GM19240 (cell line): ENCODE measurements around the gene SPSB1.

ENCODE experiments used
- DNase-seq: peaks from one replicate; pipeline ENCODE4 v3.0.0; 2011; ENCODE audit warnings: low spot score; ENCODE audit not compliant: insufficient read length

Gene SPSB1

DNA sequence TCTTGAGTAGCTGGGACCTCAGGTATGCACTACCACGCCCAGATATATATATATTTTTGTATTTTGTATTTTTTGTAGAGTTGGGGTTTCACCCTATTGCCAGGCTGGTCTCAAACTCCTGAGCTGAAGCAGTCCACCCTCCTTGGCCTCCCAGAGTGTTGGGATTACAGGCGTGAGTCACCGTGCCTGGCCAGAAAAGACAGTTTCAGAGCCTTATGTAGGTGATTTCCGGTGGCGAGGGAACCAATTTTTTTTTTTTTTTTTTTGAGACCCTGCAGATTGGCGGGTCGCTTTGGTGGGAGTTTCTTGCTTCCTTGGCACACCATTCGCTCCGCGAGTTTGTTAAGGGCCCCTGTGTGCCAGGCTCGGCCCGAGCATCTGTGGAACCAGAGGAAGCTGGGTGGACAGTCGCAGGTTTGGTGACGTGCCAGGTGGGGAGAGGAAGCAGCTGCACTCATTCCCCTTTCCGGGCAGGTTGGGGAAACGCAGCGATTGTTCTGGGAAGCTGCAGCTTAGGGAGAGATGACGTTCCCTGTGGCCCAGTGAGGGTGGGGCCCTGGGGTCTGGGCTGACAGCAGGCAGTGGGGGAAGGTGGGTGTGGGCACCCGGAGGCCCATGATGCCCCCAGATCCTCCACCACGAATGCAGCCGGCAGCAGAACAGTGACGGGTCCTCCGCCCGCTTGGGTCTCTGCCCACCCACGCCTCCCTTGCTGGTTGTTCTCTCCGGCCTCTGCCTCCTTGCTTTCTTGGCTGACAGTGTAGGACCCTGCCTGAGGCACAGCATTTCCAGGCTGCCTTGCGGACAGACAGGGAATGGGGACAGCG, 25.1 kb downstream of the SPSB1 start:
- DNase-seq: peak; percentile 23

DNA sequence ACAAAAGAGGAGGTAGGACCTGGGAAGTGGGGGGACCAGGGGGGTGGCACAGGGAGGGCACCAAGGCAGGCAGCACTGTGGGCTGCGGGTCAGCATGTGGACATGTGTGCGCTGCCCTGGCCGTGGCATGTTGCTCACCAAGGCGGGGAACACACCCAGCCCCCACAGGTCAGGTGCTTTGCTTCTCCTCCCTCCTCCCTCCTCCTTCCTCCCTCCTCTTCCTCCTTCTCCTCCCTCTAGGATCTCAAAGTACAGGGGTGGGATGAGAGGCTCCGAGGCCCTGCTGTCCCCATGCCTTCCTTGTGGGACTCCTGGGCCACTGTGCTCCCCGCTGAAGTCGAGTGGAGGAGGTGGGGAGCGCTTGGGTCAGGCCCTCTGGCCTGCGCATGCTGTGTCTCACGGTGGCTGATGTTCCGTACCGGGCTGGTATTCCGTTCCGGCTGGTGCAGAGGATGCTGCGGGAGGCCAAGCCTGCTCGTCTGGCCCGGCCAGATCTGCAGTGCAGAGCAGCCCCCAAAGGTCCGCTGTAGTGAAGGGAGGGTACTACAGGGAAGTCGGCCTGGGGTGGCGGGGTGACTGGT, 26.6 kb downstream of the SPSB1 start:
- no peak for DNase-seq

GRCh38 chr1:9319789-9320519, 27.3 kb downstream of the SPSB1 start:
- DNase-seq: no peak

DNA sequence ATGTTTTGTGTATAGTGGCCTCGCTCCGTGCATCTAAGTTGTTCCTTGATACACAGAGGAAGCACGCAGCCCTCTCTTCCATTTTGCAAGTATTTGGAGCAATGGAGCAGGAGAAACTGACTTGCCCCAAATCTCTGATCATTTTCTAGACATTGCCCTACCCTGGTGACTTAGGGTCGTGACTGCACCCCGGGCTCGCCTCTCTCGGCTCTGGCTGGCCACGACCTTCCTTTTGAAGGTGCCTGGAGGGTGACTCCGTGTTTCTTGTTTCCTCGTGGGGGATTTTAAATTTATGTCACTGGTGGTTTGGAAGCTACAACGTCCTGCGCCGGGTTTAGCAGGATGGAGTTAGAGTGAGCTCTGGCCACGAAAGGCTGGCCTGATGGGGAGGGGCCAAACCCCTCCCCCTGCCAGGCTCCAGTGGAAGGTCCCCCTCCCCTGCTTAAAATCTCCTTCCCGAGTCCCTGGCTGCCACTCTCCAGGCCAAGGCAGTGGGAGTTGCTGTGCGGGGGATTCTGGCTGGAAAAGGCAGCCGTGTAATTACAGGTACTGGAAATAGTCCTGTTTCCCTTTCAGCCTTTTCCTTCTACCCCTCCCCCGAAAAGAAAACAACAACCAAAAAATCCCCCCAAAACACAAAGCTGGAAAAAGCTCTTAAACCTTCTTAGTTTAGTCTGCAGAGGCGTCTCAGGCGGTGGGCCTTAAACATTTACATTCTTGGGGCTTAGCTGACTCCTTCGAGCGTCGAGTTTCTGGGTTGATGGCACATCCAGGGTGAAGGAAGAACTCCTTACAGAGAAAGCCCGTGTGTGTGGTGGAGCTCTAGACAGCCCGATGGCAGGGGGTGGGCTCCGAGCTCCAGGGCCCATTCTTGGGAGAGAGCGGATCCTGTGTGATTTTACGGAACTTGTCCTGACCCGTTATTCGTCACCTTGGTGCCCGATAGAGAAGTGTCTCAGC, 28.1 kb downstream of the SPSB1 start:
- DNase-seq: no peak

GRCh38 chr1:9321480-9321849, 28.8 kb downstream of the SPSB1 start:
- DNase-seq: no peak

- no peak for DNase-seq
These were observed 29.4 kb downstream of the SPSB1 start for GRCh38 chr1:9321986-9322660.

- DNase-seq: no peak
These were observed 30.1 kb downstream of the SPSB1 start for GRCh38 chr1:9322661-9323244.

- DNase-seq: no peak
These were observed 31.8 kb downstream of the SPSB1 start for GRCh38 chr1:9324246-9325096.

DNA sequence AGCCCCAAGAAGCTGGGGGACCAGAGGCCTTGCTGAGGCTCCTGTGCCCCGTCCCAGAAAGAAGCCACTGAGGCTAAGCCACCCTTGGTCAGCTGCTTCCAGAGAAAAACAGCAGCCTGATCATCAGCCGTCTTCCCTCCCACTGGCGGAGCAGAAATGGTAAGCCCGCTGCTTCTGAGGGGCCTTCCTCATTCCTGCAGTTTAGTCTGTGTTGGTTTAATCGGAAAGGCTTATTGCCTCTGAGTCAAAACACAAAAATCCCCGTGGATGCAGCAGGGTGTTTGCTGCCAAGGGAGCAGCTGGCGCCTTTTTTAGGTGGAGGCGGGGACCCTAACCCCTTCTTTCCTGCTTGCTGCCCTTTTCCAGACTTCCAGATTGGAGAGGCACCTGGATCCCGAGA, 33.9 kb downstream of the SPSB1 start:
- DNase-seq: no peak

DNA sequence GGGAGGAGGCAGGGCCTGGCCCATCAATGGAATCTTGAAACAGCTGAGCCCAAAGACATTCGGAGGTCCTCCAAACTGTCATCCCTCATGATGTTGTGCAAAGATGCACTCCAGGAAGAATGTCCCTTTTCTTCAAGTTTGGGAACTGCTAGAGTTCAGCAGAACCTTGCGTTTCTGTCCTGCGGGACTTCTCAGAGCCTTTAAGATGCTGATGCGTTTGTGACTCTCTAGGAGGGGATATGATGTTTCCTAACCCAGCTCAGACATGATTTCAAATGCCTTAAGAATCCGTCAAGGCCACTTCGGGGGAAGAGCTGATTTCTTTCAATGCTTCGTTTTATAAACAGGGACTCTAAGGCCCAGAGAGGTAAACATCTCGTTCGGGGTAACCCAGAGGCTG, 35.5 kb downstream of the SPSB1 start:
- no peak for DNase-seq

DNA sequence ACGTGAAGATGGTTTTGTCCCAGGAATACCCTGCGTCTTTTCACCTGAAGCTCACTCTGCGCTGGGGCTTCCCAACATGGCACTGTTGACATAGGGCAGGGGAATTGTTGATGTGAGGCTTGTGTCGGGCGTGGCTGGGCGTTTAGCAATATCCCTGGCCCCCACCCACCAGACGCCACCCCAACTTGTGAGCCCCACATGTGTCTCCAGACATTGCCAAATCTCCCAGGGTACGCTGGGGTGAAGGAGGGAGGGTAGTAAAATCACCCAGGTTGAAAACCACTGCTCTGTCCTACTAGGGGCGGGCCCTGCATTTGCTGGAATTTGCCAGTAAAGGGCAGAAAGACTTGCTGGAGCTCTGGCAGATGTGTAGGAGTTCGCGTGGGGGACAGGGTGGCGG, 36.0 kb downstream of the SPSB1 start:
- DNase-seq: no peak

- DNase-seq: no peak
These were observed 38.3 kb downstream of the SPSB1 start for GRCh38 chr1:9331016-9331415.

DNA sequence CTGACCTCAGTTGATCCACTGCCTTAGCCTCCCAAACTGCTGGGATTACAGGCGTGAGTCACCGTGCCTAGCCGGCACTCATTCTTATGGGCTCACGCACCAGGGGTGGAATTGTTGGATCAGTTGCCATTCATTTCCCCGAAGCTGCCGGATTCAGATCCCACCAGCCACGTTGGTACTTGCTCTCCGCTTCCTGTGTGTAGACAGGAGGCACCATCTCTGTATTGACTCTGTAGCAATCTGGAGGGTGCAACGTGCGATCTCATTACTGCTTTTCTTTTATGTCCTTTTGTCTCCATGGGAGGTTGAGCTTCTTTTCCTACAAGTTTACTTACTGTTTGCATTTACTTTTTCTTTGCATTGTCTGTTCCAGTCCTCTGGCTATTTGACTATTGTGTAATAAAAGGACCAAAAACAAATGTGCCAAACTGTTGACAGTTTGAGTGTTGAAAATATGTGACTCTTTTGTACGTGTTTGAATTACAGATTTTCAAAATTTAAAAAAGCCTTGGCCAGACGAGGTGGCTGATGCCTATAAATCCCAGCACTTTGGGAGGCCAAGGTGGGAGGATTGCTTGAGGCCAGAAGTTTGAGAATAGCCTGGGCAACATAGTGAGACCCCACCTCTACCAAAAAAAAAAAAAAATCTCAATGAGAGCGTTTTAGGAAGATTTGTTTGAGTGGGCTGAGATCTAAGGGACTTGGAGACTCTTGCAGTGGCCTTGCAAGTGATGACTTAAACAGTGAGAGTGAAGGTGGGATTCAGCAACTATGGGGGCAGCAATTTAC, 39.1 kb downstream of the SPSB1 start:
- no peak for DNase-seq

DNA sequence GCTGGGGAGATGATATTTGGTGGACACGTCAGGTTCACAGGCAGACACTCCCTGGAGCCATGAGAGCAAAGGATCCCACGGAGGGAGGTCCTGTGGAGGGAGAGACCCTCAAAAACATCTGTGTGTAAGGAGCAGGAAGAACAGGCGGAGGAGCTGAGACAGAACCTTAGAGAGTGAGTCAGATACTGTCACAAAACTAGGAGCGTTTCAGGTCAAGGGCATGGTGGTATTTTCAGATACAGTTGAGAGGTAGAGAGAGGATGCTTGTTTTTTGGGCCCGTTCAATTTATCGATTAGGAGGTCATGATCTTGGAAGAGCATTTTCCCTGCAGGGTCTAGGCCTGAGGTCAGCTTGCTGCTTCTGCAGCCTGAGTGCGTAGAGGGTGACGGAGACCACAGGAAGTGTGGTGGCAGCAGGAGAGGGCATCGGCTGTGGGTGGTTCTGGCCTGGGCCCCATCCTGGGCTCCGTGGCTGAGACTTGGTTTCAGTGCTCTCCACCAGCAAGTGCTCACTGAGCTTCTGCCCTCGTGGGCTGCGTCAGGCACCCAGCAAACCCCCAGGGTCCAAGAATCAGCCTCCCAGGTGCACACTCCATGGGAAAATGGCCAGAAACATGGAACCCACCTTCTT, 39.9 kb downstream of the SPSB1 start:
- DNase-seq: no peak

GRCh38 chr1:9338397-9339246, 45.9 kb downstream of the SPSB1 start:
- no peak for DNase-seq

DNA sequence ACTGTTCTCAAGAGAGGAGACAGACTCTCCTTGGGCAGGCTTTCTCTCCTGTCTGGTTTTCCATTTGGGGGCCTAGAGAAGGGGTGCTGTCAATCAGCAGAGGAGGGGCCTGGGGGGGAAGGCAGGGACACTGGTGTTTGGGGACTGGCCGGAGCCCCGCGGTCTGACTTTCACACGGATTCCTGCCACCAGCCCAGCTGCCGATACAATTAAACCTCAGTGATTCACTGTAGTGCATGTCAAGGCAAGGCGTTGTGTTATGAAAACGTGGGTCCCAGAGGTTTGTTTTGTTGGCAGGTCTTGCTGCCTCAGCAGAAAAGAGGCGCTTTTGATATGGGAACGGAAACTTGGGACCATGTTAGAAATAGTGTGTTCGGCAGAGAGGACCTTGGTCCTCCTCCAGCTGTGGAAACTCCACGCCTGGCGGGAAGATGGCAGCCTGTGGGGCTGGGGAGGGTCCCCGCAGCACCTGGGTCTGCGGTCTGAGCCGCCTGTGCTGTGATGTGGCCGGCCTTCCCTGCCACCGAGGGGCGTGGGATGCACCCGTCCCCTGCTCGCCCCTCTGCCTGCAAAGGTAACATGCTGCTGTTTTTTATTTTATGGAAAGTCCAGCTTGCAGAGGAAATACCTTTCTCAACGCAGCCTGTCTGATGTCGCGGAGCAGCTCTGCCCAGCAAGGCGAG, 47.6 kb downstream of the SPSB1 start:
- no peak for DNase-seq

DNA sequence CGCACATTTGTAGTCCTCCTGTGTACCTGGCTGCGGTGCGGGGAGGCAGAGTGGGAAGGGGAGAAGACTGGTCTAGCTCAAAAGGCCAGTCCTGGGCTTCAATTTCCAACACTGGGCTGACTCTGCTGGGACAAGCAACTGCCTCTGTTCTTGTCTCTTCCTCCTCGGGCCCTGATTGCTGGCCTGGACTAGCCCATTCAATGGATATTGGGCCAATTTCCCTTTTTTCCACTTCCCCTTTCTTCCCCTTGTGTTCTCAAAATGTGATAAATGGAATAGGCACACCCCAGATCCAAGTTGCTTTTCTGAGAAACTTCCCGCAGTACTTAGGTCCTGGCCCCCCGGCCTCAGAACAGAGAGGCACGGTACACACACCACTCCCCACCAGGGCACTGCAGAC, 48.2 kb downstream of the SPSB1 start:
- no peak for DNase-seq
